ENCODE measurements around the gene FBXO21. TPM values are rescaled to one million over a fixed set of nuclear protein-coding genes. Genes with fewer than 3 reads are reported as not detected.

FBXO21 gene
- polyA plus RNA-seq, 1 donor (not counting 4 experiments of a cell fraction or from before 2014, with no cell fraction given): 21.9 TPM

DNA sequence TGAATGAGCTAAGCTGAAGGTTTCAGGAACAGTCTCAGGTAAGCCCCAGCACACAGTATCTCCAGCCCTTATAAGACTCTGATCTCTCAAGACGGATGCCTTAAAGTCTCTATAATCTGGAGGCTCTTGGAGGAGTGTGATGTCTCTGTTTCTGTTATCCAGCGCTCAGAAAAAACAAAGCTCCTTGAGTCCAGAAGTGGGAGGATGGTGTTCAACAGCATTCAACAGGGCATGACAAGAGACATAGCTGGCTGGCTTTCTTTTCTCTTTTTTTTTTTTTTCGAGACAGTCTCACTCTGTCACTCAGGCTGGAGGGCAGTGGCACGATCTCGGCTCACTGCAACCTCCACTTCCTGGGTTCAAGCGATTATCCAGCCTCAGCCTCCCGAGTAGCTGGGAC, 59.5 kb downstream of the FBXO21 start:
- dilution Hi-C loops (cut with MboI; ENCODE audit: extremely low pct_ligation_motif_present, low sequenced_read_pairs): no loop called here
- H3K36me3 ChIP-seq (ENCODE audit: control insufficient read depth in 2 of 2, extremely low read depth in 1 of 2, insufficient read depth in 2 of 2, low read length in 2 of 2): no peaks in the 10 kb centered on the region
- no peaks in the 10 kb centered on the region for H3K4me1 ChIP-seq (ENCODE audit: control insufficient read depth, extremely low read depth, insufficient read depth, low read length)
- H3K79me2 ChIP-seq (ENCODE audit: control insufficient read depth, insufficient read depth, low read length): no peaks in the 10 kb centered on the region
- TF ChIP-seq, protein P1, sequence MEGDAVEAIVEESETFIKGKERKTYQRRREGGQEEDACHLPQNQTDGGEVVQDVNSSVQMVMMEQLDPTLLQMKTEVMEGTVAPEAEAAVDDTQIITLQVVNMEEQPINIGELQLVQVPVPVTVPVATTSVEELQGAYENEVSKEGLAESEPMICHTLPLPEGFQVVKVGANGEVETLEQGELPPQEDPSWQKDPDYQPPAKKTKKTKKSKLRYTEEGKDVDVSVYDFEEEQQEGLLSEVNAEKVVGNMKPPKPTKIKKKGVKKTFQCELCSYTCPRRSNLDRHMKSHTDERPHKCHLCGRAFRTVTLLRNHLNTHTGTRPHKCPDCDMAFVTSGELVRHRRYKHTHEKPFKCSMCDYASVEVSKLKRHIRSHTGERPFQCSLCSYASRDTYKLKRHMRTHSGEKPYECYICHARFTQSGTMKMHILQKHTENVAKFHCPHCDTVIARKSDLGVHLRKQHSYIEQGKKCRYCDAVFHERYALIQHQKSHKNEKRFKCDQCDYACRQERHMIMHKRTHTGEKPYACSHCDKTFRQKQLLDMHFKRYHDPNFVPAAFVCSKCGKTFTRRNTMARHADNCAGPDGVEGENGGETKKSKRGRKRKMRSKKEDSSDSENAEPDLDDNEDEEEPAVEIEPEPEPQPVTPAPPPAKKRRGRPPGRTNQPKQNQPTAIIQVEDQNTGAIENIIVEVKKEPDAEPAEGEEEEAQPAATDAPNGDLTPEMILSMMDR (optimal IDR thresholded peaks at IDR 0.05 in 1 of 3, IDR thresholded peaks at IDR 0.05 in 1 of 3, conservative IDR thresholded peaks at IDR 0.05 in 1 of 3; ENCODE audit: extremely low read depth in 1 of 3, insufficient read depth in 2 of 3, low read length in 3 of 3): no peak
- no peak for TF ChIP-seq EZH2 (IDR thresholded peaks at IDR 0.05; ENCODE audit: low read length)
- DNase-seq (ENCODE audit: low read depth, low spot score): no peak
- H3K4me3 ChIP-seq (ENCODE audit: control insufficient read depth in 2 of 3, extremely low read depth in 1 of 3, insufficient read depth in 2 of 3, low read depth in 1 of 3, low read length in 3 of 3): no peak overlapping the region
- no peak for FAIRE-seq
- H3K27ac ChIP-seq (ENCODE audit: control insufficient read depth, insufficient read depth, low read length): no peak overlapping the region
- H3K27me3 ChIP-seq (ENCODE audit: control insufficient read depth, extremely low read depth, insufficient read depth, low read length): no peaks in the 10 kb centered on the region
- no peak overlapping the region for H3K9ac ChIP-seq (ENCODE audit: control insufficient read depth, extremely low read depth, insufficient read depth, low read length)
- H2AFZ ChIP-seq (ENCODE audit: control insufficient read depth, low read length): no peak overlapping the region
- H3K9me1 ChIP-seq (ENCODE audit: control insufficient read depth, extremely low read depth, insufficient read depth, low read length): no peaks in the 10 kb centered on the region
- no peaks in the 10 kb centered on the region for H4K20me1 ChIP-seq (ENCODE audit: control insufficient read depth, extremely low read depth, insufficient read depth, low read length)
- H3K9me3 ChIP-seq (ENCODE audit: control insufficient read depth, low read depth, low read length): peaks cover 19% of the 10 kb centered on the region
- H3K4me2 ChIP-seq (ENCODE audit: control insufficient read depth, extremely low read depth, insufficient read depth, low read depth, low read length): no peak overlapping the region

DNA sequence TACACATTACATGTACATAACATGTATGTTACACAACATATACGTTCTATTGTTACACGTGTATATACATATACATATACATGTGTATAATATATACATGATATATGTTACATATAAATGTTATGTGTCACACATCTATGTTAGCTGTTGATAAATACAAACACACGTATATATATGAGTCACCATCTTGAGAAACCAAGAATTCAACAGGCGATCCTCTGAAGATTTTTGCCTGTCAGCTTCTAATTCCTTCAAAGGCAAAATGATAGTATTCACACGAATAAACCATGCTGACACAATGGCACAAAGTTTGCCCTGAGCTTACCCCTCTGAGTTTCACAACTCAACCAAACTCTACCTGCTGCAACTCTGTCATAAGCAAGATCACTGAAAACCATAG, 60.9 kb downstream of the FBXO21 start:
- dilution Hi-C loops (cut with MboI; ENCODE audit: extremely low pct_ligation_motif_present, low sequenced_read_pairs): no loop called here
- Histone ChIP-seq H3K9me1 (ENCODE audit: control insufficient read depth, extremely low read depth, insufficient read depth, low read length) (no peaks in the 10 kb centered on the region), H2AFZ (ENCODE audit: control insufficient read depth, low read length) (no peak overlapping the region), H3K4me2 (ENCODE audit: control insufficient read depth, extremely low read depth, insufficient read depth, low read depth, low read length) (no peak overlapping the region), H3K27me3 (ENCODE audit: control insufficient read depth, extremely low read depth, insufficient read depth, low read length) (no peaks in the 10 kb centered on the region), H3K4me3 (ENCODE audit: control insufficient read depth in 2 of 3, extremely low read depth in 1 of 3, insufficient read depth in 2 of 3, low read depth in 1 of 3, low read length in 3 of 3) (no peak overlapping the region), H3K36me3 (ENCODE audit: control insufficient read depth in 2 of 2, extremely low read depth in 1 of 2, insufficient read depth in 2 of 2, low read length in 2 of 2) (no peaks in the 10 kb centered on the region), H3K4me1 (ENCODE audit: control insufficient read depth, extremely low read depth, insufficient read depth, low read length) (no peaks in the 10 kb centered on the region), H3K9me3 (ENCODE audit: control insufficient read depth, low read depth, low read length) (peaks cover 19% of the 10 kb centered on the region), H3K9ac (ENCODE audit: control insufficient read depth, extremely low read depth, insufficient read depth, low read length) (no peak overlapping the region), H3K27ac (ENCODE audit: control insufficient read depth, insufficient read depth, low read length) (no peak overlapping the region), H4K20me1 (ENCODE audit: control insufficient read depth, extremely low read depth, insufficient read depth, low read length) (no peaks in the 10 kb centered on the region), H3K79me2 (ENCODE audit: control insufficient read depth, insufficient read depth, low read length) (no peaks in the 10 kb centered on the region)
- TF ChIP-seq, protein P1 (optimal IDR thresholded peaks at IDR 0.05 in 1 of 3, IDR thresholded peaks at IDR 0.05 in 1 of 3, conservative IDR thresholded peaks at IDR 0.05 in 1 of 3; ENCODE audit: extremely low read depth in 1 of 3, insufficient read depth in 2 of 3, low read length in 3 of 3): no peak
- TF ChIP-seq EZH2 (IDR thresholded peaks at IDR 0.05; ENCODE audit: low read length): no peak
- no peak for DNase-seq (ENCODE audit: low read depth, low spot score)
- FAIRE-seq: no peak
